Activated B cell treated with CpG ODN at 0.5 μM for 24 hours (primary cell): Measurements from ENCODE around the gene HMBS. TPM values are rescaled to one million over a fixed set of nuclear protein-coding genes. Genes with fewer than 3 reads are reported as not detected.
A peak's percentile ranks its signal among the peaks of the same experiment; 100 is the strongest.

Source experiments
- ATAC-seq: fragments of 200-7000 bp; cut with Tn5 transposase; one replicate; pipeline ENCODE4 v1.10.0; 2021; ENCODE audit warnings: low read depth, mild to moderate bottlenecking, moderate library complexity
- CTCF ChIA-PET: fragments of 350-600 bp; sonication (Branson Sonifier 250); formaldehyde crosslinking; loops from one replicate; lab custom pipeline; 2021; ENCODE audit warnings: antibody characterized with exemption; lab: Charles Lee
- POLR2A ChIA-PET: fragments of 350-600 bp; sonication (Branson Sonifier 250); formaldehyde crosslinking; loops from one replicate; lab custom pipeline; 2021; ENCODE audit warnings: antibody characterized with exemption; lab: Charles Lee
- DNase-seq: peaks from one replicate; pipeline ENCODE4 v3.0.0; 2022
- H3K27ac Mint-ChIP-seq: one replicate; pipeline ENCODE4 v1.8.0; 2020; ENCODE audit warnings: mixed read lengths
- H3K27me3 Mint-ChIP-seq: one replicate; pipeline ENCODE4 v1.8.0; 2021; ENCODE audit warnings: mixed read lengths
- H3K36me3 Mint-ChIP-seq: one replicate; pipeline ENCODE4 v1.8.0; 2021; ENCODE audit warnings: low read depth, mixed read lengths
- H3K4me1 Mint-ChIP-seq: one replicate; pipeline ENCODE4 v1.8.0; 2021; ENCODE audit warnings: mixed read lengths
- H3K4me3 Mint-ChIP-seq: one replicate; pipeline ENCODE4 v1.8.0; 2020; ENCODE audit warnings: mild to moderate bottlenecking, mixed read lengths
- H3K9me3 Mint-ChIP-seq: one replicate; pipeline ENCODE4 v1.8.0; 2020; ENCODE audit warnings: mixed read lengths
- CTCF ChIP-seq: fragments of 200-600 bp; IDR thresholded peaks from one replicate; pipeline ENCODE4 v1.8.0; 2022; ENCODE audit warnings: antibody characterized with exemption, mild to moderate bottlenecking
- intact Hi-C: fragments of 100-400 bp; cut with micrococcal nuclease; formaldehyde crosslinking; loops from one replicate; pipeline ENCODE4 v1.15.1; 2024
- total RNA-seq: library from RNA; stranded (reverse); gene quantifications from 2 replicates; pipeline ENCODE4 v1.2.3, GENCODE V29; 2022

The HMBS gene
- total RNA-seq, 1 donor from 2014 or later, result 26.9 TPM

- no peak for TF ChIP-seq CTCF
- H3K27me3 Mint-ChIP-seq, result no peaks in the 10 kb centered on the region
- no peak overlapping the region for H3K27ac Mint-ChIP-seq
- ChIA-PET POLR2A (no interaction called here), CTCF (no interaction called here)
- intact Hi-C loops, result no loop called here
- ATAC-seq, result no peak
- peaks cover 25% of the 10 kb centered on the region for H3K4me1 Mint-ChIP-seq
- no peaks in the 10 kb centered on the region for H3K9me3 Mint-ChIP-seq
- H3K4me3 Mint-ChIP-seq, result no peak overlapping the region
- no peak for DNase-seq
- peaks cover 38% of the 10 kb centered on the region for H3K36me3 Mint-ChIP-seq
Observed at GRCh38 chr11:119117004-119117706, 32.5 kb downstream of the HMBS start.

- Mint-ChIP-seq H3K36me3 (peaks cover 32% of the 10 kb centered on the region), H3K27me3 (no peaks in the 10 kb centered on the region), H3K27ac (no peak overlapping the region), H3K4me1 (peaks cover 34% of the 10 kb centered on the region), H3K4me3 (no peak overlapping the region), H3K9me3 (no peaks in the 10 kb centered on the region)
- TF ChIP-seq CTCF, result no peak
- ChIA-PET POLR2A (interaction anchor here (5.4 kb wide), 1 partner anchor 23 kb away, joined by 40 read pairs; a partner anchor contains a TSS), CTCF (no interaction called here)
- DNase-seq, result no peak
- intact Hi-C loops, result no loop called here
- ATAC-seq, result no peak
Observed at GRCh38 chr11:119118227-119118626, 33.5 kb downstream of the HMBS start.

- no peak overlapping the region for H3K4me3 Mint-ChIP-seq
- CTCF ChIA-PET, result no interaction called here
- DNase-seq, result no peak
- no peak for TF ChIP-seq CTCF
- no peak overlapping the region for H3K27ac Mint-ChIP-seq
- intact Hi-C loops, result no loop called here
- H3K4me1 Mint-ChIP-seq, result peaks cover 37% of the 10 kb centered on the region
- ATAC-seq, result no peak
- POLR2A ChIA-PET, result interaction anchor here (0.5 to 5.4 kb wide), 3 partner anchors 10 to 24 kb away, joined by 7 to 40 read pairs (median 18); a partner anchor contains a TSS
- no peaks in the 10 kb centered on the region for H3K9me3 Mint-ChIP-seq
- no peaks in the 10 kb centered on the region for H3K27me3 Mint-ChIP-seq
- H3K36me3 Mint-ChIP-seq, result peaks cover 32% of the 10 kb centered on the region
Observed at GRCh38 chr11:119118946-119119345, 34.3 kb downstream of the HMBS start.

- DNase-seq (no peak), ATAC-seq (no peak)
- peak overlapping the region; percentile 92 for H3K27ac Mint-ChIP-seq
- no peak for TF ChIP-seq CTCF
- H3K36me3 Mint-ChIP-seq, result peaks cover 34% of the 10 kb centered on the region
- intact Hi-C loops, result loop anchor here (1.0 kb wide), 8 partner anchors 13 to 214 kb away; partner anchors contain the start of genes C2CD2L, DPAGT1, HYOU1 and RNF26
- peak overlapping the region; percentile 94 for H3K4me3 Mint-ChIP-seq
- no peaks in the 10 kb centered on the region for H3K27me3 Mint-ChIP-seq
- no peaks in the 10 kb centered on the region for H3K9me3 Mint-ChIP-seq
- CTCF ChIA-PET, result interaction anchor here (1.0 to 2.0 kb wide), 3 partner anchors 14 to 76 kb away, joined by 4 to 9 read pairs (median 4); partner anchors contain the start of gene C2CD2L
- peaks cover 33% of the 10 kb centered on the region for H3K4me1 Mint-ChIP-seq
- POLR2A ChIA-PET, result interaction anchor here (1.5 to 5.4 kb wide), 8 partner anchors 11 to 102 kb away, joined by 8 to 40 read pairs (median 15); partner anchors contain the start of genes C2CD2L, DPAGT1, HMBS and NLRX1
Observed at GRCh38 chr11:119120639-119121007, 35.9 kb downstream of the HMBS start.
